ENCODE measurements around the gene MADD. TPM values are rescaled to one million over a fixed set of nuclear protein-coding genes. Genes with fewer than 3 reads are reported as not detected.

MADD gene
- total RNA-seq, 2 experiments from 2014 or later = 55.7 to 61.2 TPM

DNA sequence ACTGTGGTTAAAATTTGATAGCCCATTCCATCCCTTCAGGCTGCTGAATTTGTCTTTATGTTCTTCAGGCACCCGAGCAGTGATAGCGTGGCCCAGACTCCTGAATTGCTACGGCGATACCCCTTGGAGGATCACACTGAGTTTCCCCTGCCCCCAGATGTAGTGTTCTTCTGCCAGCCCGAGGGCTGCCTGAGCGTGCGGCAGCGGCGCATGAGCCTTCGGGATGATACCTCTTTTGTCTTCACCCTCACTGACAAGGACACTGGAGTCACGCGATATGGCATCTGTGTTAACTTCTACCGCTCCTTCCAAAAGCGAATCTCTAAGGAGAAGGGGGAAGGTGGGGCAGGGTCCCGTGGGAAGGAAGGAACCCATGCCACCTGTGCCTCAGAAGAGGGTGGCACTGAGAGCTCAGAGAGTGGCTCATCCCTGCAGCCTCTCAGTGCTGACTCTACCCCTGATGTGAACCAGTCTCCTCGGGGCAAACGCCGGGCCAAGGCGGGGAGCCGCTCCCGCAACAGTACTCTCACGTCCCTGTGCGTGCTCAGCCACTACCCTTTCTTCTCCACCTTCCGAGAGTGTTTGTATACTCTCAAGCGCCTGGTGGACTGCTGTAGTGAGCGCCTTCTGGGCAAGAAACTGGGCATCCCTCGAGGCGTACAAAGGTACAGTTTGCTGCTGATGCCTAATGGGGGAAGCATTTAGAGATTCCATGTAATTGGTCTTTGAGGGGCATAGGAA, 4.7 kb downstream of the MADD start:
- Mint-ChIP-seq H3K36me3 (ENCODE audit: low read depth) (peaks cover 32% of the 10 kb centered on the region), H3K27ac (peak overlapping the region; percentile 21)
- ATAC-seq = no peak

DNA sequence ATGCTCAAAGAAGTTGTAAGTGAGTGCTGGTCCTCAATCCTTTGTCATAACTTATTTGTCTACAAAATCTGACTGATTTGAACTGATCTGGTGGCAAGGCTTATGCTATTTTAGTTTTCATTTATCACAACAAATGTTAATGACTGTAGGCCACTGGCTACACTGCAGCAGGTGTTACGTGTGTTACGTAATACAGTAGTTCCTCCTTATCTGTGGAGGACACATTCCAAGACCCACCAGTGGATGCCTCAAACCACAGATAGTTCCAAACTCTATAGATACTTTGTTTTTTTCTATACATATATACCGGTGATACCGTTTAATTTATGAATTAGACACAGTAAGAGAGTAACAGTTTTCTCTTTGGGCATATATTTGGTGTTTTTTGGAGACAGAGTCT, 7.0 kb downstream of the MADD start:
- no peak for ATAC-seq
- no peak for DNase-seq
- TF ChIP-seq, protein P1, sequence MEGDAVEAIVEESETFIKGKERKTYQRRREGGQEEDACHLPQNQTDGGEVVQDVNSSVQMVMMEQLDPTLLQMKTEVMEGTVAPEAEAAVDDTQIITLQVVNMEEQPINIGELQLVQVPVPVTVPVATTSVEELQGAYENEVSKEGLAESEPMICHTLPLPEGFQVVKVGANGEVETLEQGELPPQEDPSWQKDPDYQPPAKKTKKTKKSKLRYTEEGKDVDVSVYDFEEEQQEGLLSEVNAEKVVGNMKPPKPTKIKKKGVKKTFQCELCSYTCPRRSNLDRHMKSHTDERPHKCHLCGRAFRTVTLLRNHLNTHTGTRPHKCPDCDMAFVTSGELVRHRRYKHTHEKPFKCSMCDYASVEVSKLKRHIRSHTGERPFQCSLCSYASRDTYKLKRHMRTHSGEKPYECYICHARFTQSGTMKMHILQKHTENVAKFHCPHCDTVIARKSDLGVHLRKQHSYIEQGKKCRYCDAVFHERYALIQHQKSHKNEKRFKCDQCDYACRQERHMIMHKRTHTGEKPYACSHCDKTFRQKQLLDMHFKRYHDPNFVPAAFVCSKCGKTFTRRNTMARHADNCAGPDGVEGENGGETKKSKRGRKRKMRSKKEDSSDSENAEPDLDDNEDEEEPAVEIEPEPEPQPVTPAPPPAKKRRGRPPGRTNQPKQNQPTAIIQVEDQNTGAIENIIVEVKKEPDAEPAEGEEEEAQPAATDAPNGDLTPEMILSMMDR (IDR thresholded peaks at IDR 0.05) = no peak
- intact Hi-C loops (cut with micrococcal nuclease) = no loop called here
- Mint-ChIP-seq H3K4me3 (no peak overlapping the region), H3K4me1 (ENCODE audit: low read depth) (peaks cover 16% of the 10 kb centered on the region), H3K9me3 (no peaks in the 10 kb centered on the region), H3K27me3 (no peaks in the 10 kb centered on the region), H3K36me3 (ENCODE audit: low read depth) (peaks cover 36% of the 10 kb centered on the region), H3K27ac (no peak overlapping the region)
- ChIA-PET POLR2A (no interaction called here), CTCF (no interaction called here)

More for the DNA sequence above, 4.7 kb downstream of the MADD start:
- intact Hi-C loops (cut with micrococcal nuclease) = no loop called here
- TF ChIP-seq, protein P1 (IDR thresholded peaks at IDR 0.05) = no peak
- no peaks in the 10 kb centered on the region for H3K9me3 Mint-ChIP-seq
- POLR2A ChIA-PET = interaction anchor here (0.7 to 1.5 kb wide), 4 partner anchors 24 to 138 kb away, joined by 3 to 4 read pairs (median 3); no protein-coding TSS in a partner anchor
- peaks cover 27% of the 10 kb centered on the region for H3K4me1 Mint-ChIP-seq (ENCODE audit: low read depth)
- H3K27me3 Mint-ChIP-seq = no peaks in the 10 kb centered on the region
- no peak overlapping the region for H3K4me3 Mint-ChIP-seq
- no peak for DNase-seq
- CTCF ChIA-PET = interaction anchor here (1.2 to 2.6 kb wide), 3 partner anchors 16 to 137 kb away, joined by 5 to 12 read pairs (median 5); partner anchors contain the start of gene NR1H3

DNA sequence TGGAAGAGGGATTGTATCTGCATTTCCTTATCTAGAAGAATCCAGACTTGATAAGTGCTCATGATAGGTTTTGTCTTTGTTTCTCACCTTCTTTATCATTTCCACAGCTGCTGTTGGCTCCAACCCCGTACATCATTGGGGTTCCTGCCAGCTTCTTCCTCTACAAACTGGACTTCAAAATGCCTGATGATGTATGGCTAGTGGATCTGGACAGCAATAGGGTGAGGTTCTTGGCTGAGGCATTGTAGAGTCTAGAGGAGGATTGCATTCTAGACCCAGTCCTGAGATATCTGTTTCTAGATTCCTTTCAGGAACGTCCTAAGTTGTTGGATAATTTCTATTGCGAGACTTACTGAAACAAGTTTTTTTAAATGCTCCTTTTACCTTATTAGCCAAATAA, 8.1 kb downstream of the MADD start:
- Mint-ChIP-seq H3K4me1 (ENCODE audit: low read depth) (peaks cover 6% of the 10 kb centered on the region), H3K9me3 (no peaks in the 10 kb centered on the region), H3K4me3 (no peak overlapping the region), H3K27ac (no peak overlapping the region), H3K27me3 (no peaks in the 10 kb centered on the region), H3K36me3 (ENCODE audit: low read depth) (peaks cover 43% of the 10 kb centered on the region)
- intact Hi-C loops (cut with micrococcal nuclease) = no loop called here
- TF ChIP-seq, protein P1 (IDR thresholded peaks at IDR 0.05) = no peak
- ChIA-PET POLR2A (no interaction called here), CTCF (no interaction called here)
- DNase-seq (no peak), ATAC-seq (no peak)

DNA sequence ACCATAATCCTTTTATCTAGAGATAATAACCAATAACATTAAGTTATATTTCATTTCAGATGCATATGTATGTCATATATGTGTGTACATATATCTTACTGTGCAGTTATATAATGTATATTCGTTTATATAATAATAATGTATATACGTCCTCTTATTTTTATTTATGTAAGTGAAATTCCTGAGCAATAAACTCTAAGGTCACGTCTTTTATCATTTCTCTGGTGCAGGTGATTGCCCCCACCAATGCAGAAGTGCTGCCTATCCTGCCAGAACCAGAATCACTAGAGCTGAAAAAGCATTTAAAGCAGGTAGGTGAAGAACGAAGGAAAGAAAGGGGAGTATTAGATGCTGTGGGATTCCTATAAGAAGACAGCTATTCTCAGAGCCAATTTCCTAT, 8.8 kb downstream of the MADD start:
- CTCF ChIA-PET = no interaction called here

DNA sequence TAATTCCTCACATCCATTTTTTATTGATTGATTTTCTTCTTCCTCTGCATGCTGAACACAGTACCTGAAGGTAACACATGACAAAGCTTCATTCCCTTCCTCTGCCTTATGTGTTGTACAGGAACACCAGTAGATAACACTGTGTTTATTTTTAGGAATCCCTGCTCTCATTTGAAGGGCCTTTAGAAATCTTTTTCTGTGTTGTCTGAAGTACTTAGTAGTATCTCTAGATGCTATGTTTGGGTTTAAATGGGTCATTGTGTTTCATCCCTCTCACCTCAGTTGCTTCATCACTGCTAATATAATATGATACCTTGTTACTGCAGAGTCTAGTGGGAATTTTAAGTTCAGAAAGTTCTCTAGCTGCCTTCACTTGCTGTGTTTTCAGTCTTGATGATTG, 10.2 kb downstream of the MADD start:
- Mint-ChIP-seq H3K4me1 (ENCODE audit: low read depth) (no peaks in the 10 kb centered on the region), H3K36me3 (ENCODE audit: low read depth) (peaks cover 44% of the 10 kb centered on the region), H3K27me3 (no peaks in the 10 kb centered on the region), H3K9me3 (no peaks in the 10 kb centered on the region), H3K27ac (no peak overlapping the region), H3K4me3 (no peak overlapping the region)
- CTCF ChIA-PET = interaction anchor here (1.4 kb wide), 1 partner anchor 9 kb away, joined by 3 read pairs; no protein-coding TSS in a partner anchor
- intact Hi-C loops (cut with micrococcal nuclease) = no loop called here
- TF ChIP-seq, protein P1 (IDR thresholded peaks at IDR 0.05) = no peak
- POLR2A ChIA-PET = no interaction called here
- no peak for ATAC-seq
- DNase-seq = no peak

More for the DNA sequence above, 8.8 kb downstream of the MADD start:
- DNase-seq (no peak), ATAC-seq (no peak)
- Mint-ChIP-seq H3K36me3 (ENCODE audit: low read depth) (peaks cover 41% of the 10 kb centered on the region), H3K27ac (no peak overlapping the region), H3K9me3 (no peaks in the 10 kb centered on the region), H3K4me3 (no peak overlapping the region), H3K27me3 (no peaks in the 10 kb centered on the region), H3K4me1 (ENCODE audit: low read depth) (peaks cover 2% of the 10 kb centered on the region)
- TF ChIP-seq, protein P1 (IDR thresholded peaks at IDR 0.05) = no peak
- POLR2A ChIA-PET = no interaction called here
- intact Hi-C loops (cut with micrococcal nuclease) = no loop called here

All from activated CD8-positive, alpha-beta T cell treated with anti-CD3 and anti-CD28 coated beads for 36 hours (primary cell).